ENCODE results near the gene LRRIQ1. TPM values are rescaled to one million over a fixed set of nuclear protein-coding genes. Genes with fewer than 3 reads are reported as not detected.
A peak's percentile ranks its signal among the peaks of the same experiment; 100 is the strongest.

LRRIQ1 gene
- polyA plus RNA-seq = 11.1 and 11.8 TPM in 2 replicates
- polyA minus RNA-seq = 18.5 and 19.9 TPM in 2 replicates

- no peaks in the 10 kb centered on the region for H3K9me2 ChIP-seq (ENCODE audit: insufficient read depth, low read length)
- H3K4me3 ChIP-seq (ENCODE audit: low read length) = peak within 1 kb of the TSS; percentile 73
- H2AFZ ChIP-seq (ENCODE audit: low read depth, low read length) = peak within 1 kb of the TSS; percentile 67
- peak within 1 kb of the TSS; percentile 65 for H3K27ac ChIP-seq (ENCODE audit: low read length)
- H3K9me3 ChIP-seq (ENCODE audit: low read length) = no peaks in the 10 kb centered on the region
- H4K20me1 ChIP-seq (ENCODE audit: insufficient read depth) = no peaks in the 10 kb centered on the region
- peak within 1 kb of the TSS; percentile 64 for H3K9ac ChIP-seq (ENCODE audit: low read length)
- no peaks in the 10 kb centered on the region for H3K79me2 ChIP-seq (replicated peaks; ENCODE audit: insufficient read depth, low read length)
- H3K36me3 ChIP-seq (ENCODE audit: insufficient read depth, low read length) = no peaks in the 10 kb centered on the region
- no peaks in the 10 kb centered on the region for H3F3A ChIP-seq (ENCODE audit: insufficient read depth, low read length, poor library complexity, severe bottlenecking)
- peak within 1 kb of the TSS; percentile 91 for H3K4me2 ChIP-seq (ENCODE audit: low read length)
- H3K27me3 ChIP-seq (ENCODE audit: insufficient read depth, low read depth, low read length) = no peaks in the 10 kb centered on the region
- TF ChIP-seq EZH2 (IDR thresholded peaks at IDR 0.05; ENCODE audit: borderline replicate concordance, insufficient read depth, low read length, poor library complexity, severe bottlenecking) = no peak
- peak; percentile 66 for TF ChIP-seq REST (IDR thresholded peaks at IDR 0.05; ENCODE audit: borderline replicate concordance)
- TF ChIP-seq EP300 (conservative IDR thresholded peaks at IDR 0.05; ENCODE audit: poor library complexity, severe bottlenecking) = peak; percentile 39
- peak; percentile 51 for TF ChIP-seq TAF1 (IDR thresholded peaks at IDR 0.05; ENCODE audit: low read depth)
- TF ChIP-seq MXI1 (conservative IDR thresholded peaks at IDR 0.05; ENCODE audit: poor library complexity, severe bottlenecking) = peak; percentile 92
- no peak for TF ChIP-seq RAD21 (conservative IDR thresholded peaks at IDR 0.05)
- TF ChIP-seq CTCF (IDR thresholded peaks at IDR 0.05; ENCODE audit: poor library complexity, severe bottlenecking) = no peak
- TF ChIP-seq POLR2AphosphoS5 (IDR thresholded peaks at IDR 0.05) = peak; percentile 84
These were observed at the start of gene LRRIQ1, which contains the start of gene TSPAN19 for GRCh38 chr12:85036234-85036707. LRRIQ1 (plus strand) TSS chr12:85036351; CDS start chr12:85038177, 1,826 bp downstream. TSPAN19 (minus strand) TSS chr12:85036277; CDS start chr12:85029946, 6,331 bp downstream.

GRCh38 chr12:84986586-84986985, 49.6 kb upstream of the LRRIQ1 start:
- peak overlapping the region; percentile 3 for H3K4me3 ChIP-seq (ENCODE audit: low read length)

More at GRCh38 chr12:84986586-84986985, 49.6 kb upstream of the LRRIQ1 start:
- no peaks in the 10 kb centered on the region for H3K27me3 ChIP-seq (ENCODE audit: insufficient read depth, low read depth, low read length)
- H3F3A ChIP-seq (ENCODE audit: insufficient read depth, low read length, poor library complexity, severe bottlenecking) = no peaks in the 10 kb centered on the region
- peak overlapping the region; percentile 56 for H3K27ac ChIP-seq (ENCODE audit: low read length)
- TF ChIP-seq POLR2AphosphoS5 (IDR thresholded peaks at IDR 0.05) = peak; percentile 43
- TF ChIP-seq TAF1 (IDR thresholded peaks at IDR 0.05; ENCODE audit: low read depth) = no peak
- TF ChIP-seq EP300 (conservative IDR thresholded peaks at IDR 0.05; ENCODE audit: poor library complexity, severe bottlenecking) = peak; percentile 43
- TF ChIP-seq CTCF (IDR thresholded peaks at IDR 0.05; ENCODE audit: poor library complexity, severe bottlenecking) = no peak
- no peak for TF ChIP-seq SMC3 (conservative IDR thresholded peaks at IDR 0.05; ENCODE audit: poor library complexity)
- no peak for TF ChIP-seq EZH2 (IDR thresholded peaks at IDR 0.05; ENCODE audit: borderline replicate concordance, insufficient read depth, low read length, poor library complexity, severe bottlenecking)
- TF ChIP-seq REST (IDR thresholded peaks at IDR 0.05; ENCODE audit: borderline replicate concordance) = no peak
- no peak for TF ChIP-seq MXI1 (conservative IDR thresholded peaks at IDR 0.05; ENCODE audit: poor library complexity, severe bottlenecking)
- no peak for TF ChIP-seq RAD21 (conservative IDR thresholded peaks at IDR 0.05)
- peak overlapping the region; percentile 27 for H2AFZ ChIP-seq (ENCODE audit: low read depth, low read length)
- H3K9ac ChIP-seq (ENCODE audit: low read length) = peak overlapping the region; percentile 3
- H3K9me3 ChIP-seq (ENCODE audit: low read length) = no peaks in the 10 kb centered on the region
- no peaks in the 10 kb centered on the region for H3K36me3 ChIP-seq (ENCODE audit: insufficient read depth, low read length)
- no peaks in the 10 kb centered on the region for H4K20me1 ChIP-seq (ENCODE audit: insufficient read depth)
- no peaks in the 10 kb centered on the region for H3K79me2 ChIP-seq (replicated peaks; ENCODE audit: insufficient read depth, low read length)
- H3K4me2 ChIP-seq (ENCODE audit: low read length) = peak overlapping the region; percentile 44
- no peaks in the 10 kb centered on the region for H3K9me2 ChIP-seq (ENCODE audit: insufficient read depth, low read length)
